K562 (cell line): ENCODE data around the gene TMEM267. TPM values are rescaled to one million over a fixed set of nuclear protein-coding genes. Genes with fewer than 3 reads are reported as not detected.

Source experiments
- DNMT1 ChIP-seq: fragments of 450-650 bp; IDR thresholded peaks from 2 replicates; pipeline ENCODE4 v1.6.1; 2016; ENCODE audit warnings: antibody characterized with exemption, mild to moderate bottlenecking
- EZH2 ChIP-seq: IDR thresholded peaks from 2 replicates; pipeline ENCODE4 v1.6.1; 2012; ENCODE audit warnings: low read depth, mild to moderate bottlenecking, inconsistent platforms, low read length, borderline replicate concordance
- FOSL1 ChIP-seq: fragments of 200-800 bp; sonication (Bioruptor generic); conservative IDR thresholded peaks from 2 replicates; pipeline ENCODE4 v1.6.1; 2016; ENCODE audit warnings: missing genetic modification characterization, missing compliant biosample characterization
- HMG20A ChIP-seq: fragments of 450-650 bp; formaldehyde crosslinking; conservative IDR thresholded peaks from 2 replicates; pipeline ENCODE4 v1.4.0; 2020; ENCODE audit warnings: mild to moderate bottlenecking, mixed read lengths
- HNRNPL ChIP-seq: fragments of 200-400 bp; formaldehyde crosslinking; IDR thresholded peaks from 2 replicates; pipeline ENCODE4 v1.6.1; 2017; ENCODE audit warnings: low read depth, mild to moderate bottlenecking, low read length
- KLF10 ChIP-seq: fragments of 250-450 bp; sonication (Bioruptor Pico); IDR thresholded peaks from 2 replicates; pipeline ENCODE4 v1.6.1; 2021; ENCODE audit warnings: matching md5 sums
- MTA1 ChIP-seq: fragments of 450-650 bp; IDR thresholded peaks from 2 replicates; pipeline ENCODE4 v1.6.1; 2017; ENCODE audit warnings: borderline replicate concordance
- NR1H2 ChIP-seq: sonication (generic); formaldehyde crosslinking; IDR thresholded peaks from 2 replicates; pipeline ENCODE4 v1.4.0; 2020; ENCODE audit warnings: mild to moderate bottlenecking, missing genetic modification reagents
- PHF20 ChIP-seq: fragments of 450-650 bp; IDR thresholded peaks from 2 replicates; pipeline ENCODE4 v1.6.1; 2018; ENCODE audit not compliant: partially characterized antibody
- RFX5 ChIP-seq: IDR thresholded peaks from 2 replicates; pipeline ENCODE4 v1.6.1; 2011; ENCODE audit warnings: low read depth, mild to moderate bottlenecking, improper control_type of control experiment, low read length
- STAT5B ChIP-seq: fragments of 250-450 bp; sonication (Bioruptor Pico); IDR thresholded peaks from 2 replicates; pipeline ENCODE4 v1.8.0; 2021; ENCODE audit warnings: mild to moderate bottlenecking, inconsistent platforms
- SUPT5H ChIP-seq: fragments of 450-650 bp; IDR thresholded peaks from 2 replicates; pipeline ENCODE4 v1.6.1; 2016
- ZKSCAN1 ChIP-seq: fragments of 150-350 bp; IDR thresholded peaks from 2 replicates; pipeline ENCODE4 v1.6.1; 2016; ENCODE audit warnings: low read depth, low read length
- ZNF23 ChIP-seq: fragments of 250-450 bp; sonication (Bioruptor Pico); IDR thresholded peaks from 2 replicates; pipeline ENCODE4 v1.4.0; 2020; ENCODE audit warnings: mild to moderate bottlenecking
- ZNF77 ChIP-seq: fragments of 250-450 bp; sonication (Bioruptor Pico); IDR thresholded peaks from 2 replicates; pipeline ENCODE4 v1.5.0; 2020
- polyA plus RNA-seq, 8 experiments: library from polyadenylated mRNA; depleted of rRNA in 4 of 8; stranded (reverse) in 5 of 8; unstranded in 3 of 8; fragments of >200 nt; fragmentation: Nextera tagmentation in 2 of 8; fragmentation: Illumina TruSeq in 1 of 8; extraction: Ambion mirVana in 2 of 8; extraction: Trizol in 1 of 8; gene quantifications; 2 replicates each; pipeline versions ENCODE4 v1.2.1 to v1.2.3, GENCODE V29; 2011 to 2014; ENCODE audit warnings: inconsistent platforms in 1 of 8, missing spikeins in 1 of 8
- total RNA-seq, 7 experiments: library from RNA; depleted of rRNA in 6 of 7; stranded (reverse); fragments of >200 nt in 6 of 7; fragmentation: Illumina TruSeq in 2 of 7; extraction: Trizol in 2 of 7; gene quantifications; 2 replicates each; pipeline versions ENCODE4 v1.2.1 to v1.2.3, GENCODE V29; 2011 to 2021; ENCODE audit warnings: low replicate concordance in 1 of 7
- TF ChIP-seq, protein P1 (sequence below): fragments of 250-450 bp; sonication (Bioruptor Pico); IDR thresholded peaks from 2 replicates; pipeline ENCODE4 v1.8.0; 2021; ENCODE audit warnings: moderate library complexity, mild to moderate bottlenecking, inconsistent platforms
- TF ChIP-seq, protein P2 (sequence below), 2 experiments: fragments of 450-650 bp; IDR thresholded peaks; 2 replicates each; pipeline ENCODE4 v1.6.1; 2016; ENCODE audit warnings: mild to moderate bottlenecking in 2 of 2, borderline replicate concordance in 1 of 2, low read depth in 1 of 2, moderate library complexity in 1 of 2
- TF ChIP-seq, protein P3 (sequence below): IDR thresholded peaks from 2 replicates; pipeline ENCODE4 v1.6.1; 2011; ENCODE audit not compliant: insufficient read length; ENCODE audit errors: extremely low read depth

The TMEM267 gene
- total and polyA plus RNA-seq, 9 of the 15 experiments (the other 6 are each of a cell fraction or from before 2014, with no cell fraction given), result 8.1 to 61.1 (median 17.8) TPM

DNA sequence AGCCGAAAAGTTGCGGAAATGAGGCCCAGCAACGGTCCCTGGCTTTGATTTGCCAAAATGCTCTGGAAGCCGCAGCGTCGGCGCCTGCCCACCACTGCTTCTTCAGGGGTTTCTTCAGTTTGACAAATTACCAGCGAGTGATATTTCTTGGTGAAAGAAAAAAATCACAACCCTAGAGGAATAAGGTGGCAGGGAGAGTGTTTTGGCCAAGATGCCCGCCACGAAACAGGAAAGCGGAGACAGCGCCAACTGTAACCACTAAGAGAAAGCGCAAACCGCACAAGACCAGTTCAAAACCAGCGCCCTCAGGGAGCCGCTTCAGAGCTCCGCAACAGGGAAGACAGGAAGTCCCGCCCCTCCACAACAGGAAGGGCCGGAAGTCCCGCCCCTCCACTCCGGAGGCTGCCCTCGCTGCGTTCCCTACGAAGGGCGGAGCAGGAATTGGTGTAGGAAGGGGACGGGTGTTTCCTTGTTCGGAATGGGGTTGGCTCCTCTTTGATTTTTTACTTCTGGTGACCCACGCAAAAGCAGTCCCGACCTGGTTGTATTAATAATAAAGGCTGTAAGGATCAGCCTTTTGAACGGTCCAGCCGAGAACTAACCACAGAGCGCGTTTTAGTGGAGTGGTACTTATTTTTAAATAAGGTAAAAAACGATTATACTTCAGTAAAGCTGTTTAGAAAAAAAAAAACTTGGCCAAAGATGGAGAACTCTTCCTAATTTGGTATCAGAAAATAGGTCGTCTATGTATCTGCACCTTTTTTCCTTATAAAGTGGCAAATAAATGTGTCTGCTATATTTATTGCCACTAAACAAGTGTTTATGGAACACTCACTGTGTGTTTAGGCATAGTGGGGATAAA, 31.4 kb upstream of the TMEM267 start, which contains the start of gene C5orf34 (continued):
- TF ChIP-seq, protein P1, sequence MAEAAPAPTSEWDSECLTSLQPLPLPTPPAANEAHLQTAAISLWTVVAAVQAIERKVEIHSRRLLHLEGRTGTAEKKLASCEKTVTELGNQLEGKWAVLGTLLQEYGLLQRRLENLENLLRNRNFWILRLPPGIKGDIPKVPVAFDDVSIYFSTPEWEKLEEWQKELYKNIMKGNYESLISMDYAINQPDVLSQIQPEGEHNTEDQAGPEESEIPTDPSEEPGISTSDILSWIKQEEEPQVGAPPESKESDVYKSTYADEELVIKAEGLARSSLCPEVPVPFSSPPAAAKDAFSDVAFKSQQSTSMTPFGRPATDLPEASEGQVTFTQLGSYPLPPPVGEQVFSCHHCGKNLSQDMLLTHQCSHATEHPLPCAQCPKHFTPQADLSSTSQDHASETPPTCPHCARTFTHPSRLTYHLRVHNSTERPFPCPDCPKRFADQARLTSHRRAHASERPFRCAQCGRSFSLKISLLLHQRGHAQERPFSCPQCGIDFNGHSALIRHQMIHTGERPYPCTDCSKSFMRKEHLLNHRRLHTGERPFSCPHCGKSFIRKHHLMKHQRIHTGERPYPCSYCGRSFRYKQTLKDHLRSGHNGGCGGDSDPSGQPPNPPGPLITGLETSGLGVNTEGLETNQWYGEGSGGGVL (CRISPR knock-in tag), result no peak
- no peak for TF ChIP-seq MTA1
- no peak for TF ChIP-seq ZNF77 (CRISPR knock-in tag)
- TF ChIP-seq RFX5, result no peak
- TF ChIP-seq, protein P2, sequence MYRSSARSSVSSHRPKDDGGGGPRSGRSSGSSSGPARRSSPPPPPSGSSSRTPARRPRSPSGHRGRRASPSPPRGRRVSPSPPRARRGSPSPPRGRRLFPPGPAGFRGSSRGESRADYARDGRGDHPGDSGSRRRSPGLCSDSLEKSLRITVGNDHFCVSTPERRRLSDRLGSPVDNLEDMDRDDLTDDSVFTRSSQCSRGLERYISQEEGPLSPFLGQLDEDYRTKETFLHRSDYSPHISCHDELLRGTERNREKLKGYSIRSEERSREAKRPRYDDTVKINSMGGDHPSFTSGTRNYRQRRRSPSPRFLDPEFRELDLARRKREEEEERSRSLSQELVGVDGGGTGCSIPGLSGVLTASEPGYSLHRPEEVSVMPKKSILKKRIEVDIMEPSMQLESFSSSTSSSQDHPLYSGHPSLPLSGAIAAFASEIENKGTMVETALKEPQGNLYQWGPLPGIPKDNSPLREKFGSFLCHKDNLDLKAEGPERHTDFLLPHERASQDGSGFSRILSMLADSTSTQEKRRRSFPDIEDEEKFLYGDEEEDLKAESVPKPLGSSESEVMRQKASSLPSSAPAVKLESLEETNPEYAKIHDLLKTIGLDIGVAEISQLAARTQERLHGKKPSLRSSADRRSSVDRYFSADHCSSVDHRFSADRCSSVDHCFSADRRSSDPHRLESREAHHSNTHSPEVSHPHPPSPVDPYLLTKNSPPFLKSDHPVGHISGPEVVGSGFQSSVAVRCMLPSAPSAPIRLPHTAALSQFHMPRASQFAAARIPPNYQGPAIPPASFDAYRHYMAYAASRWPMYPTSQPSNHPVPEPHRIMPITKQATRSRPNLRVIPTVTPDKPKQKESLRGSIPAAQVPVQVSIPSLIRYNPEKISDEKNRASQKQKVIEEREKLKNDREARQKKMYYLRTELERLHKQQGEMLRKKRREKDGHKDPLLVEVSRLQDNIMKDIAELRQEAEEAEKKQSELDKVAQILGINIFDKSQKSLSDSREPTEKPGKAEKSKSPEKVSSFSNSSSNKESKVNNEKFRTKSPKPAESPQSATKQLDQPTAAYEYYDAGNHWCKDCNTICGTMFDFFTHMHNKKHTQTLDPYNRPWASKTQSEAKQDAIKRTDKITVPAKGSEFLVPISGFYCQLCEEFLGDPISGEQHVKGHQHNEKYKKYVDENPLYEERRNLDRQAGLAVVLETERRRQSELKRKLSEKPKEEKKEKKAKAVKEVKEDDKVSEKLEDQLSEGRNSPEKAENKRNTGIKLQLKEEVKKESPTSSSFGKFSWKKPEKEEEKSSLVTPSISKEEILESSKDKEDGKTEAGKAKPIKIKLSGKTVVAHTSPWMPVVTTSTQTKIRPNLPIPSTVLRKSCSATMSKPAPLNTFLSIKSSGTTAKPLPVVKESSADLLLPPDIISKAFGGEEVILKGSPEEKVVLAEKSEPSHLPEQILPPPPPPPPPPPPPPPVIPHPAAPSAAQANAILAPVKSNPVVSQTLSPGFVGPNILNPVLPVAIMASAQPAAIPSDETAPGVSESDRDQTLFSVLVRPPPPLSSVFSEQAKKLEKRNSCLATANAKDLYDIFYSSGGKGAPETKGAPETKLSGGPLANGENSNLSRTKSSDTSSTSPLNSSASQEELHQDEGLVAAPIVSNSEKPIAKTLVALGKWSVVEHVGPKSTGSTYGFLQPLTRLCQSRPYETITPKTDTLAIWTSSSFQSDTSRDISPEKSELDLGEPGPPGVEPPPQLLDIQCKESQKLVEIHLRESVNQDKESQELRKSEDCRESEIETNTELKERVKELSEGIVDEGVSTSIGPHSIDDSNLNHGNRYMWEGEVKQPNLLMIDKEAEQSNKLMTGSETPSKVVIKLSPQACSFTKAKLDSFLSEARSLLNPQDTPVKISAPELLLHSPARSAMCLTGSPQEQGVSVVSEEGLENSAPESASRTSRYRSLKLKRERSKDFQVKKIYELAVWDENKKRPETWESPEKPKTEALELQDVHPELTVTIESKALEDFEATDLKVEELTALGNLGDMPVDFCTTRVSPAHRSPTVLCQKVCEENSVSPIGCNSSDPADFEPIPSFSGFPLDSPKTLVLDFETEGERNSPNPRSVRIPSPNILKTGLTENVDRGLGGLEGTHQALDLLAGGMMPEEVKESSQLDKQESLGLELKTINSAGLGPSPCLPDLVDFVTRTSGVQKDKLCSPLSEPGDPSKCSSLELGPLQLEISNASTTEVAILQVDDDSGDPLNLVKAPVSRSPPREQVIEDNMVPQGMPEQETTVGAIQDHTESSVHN (IDR thresholded peaks at IDR 0.05; ENCODE audit: borderline replicate concordance in 1 of 2, low read depth in 1 of 2), result no peak
- TF ChIP-seq PHF20, result peak; percentile 67
- no peak for TF ChIP-seq KLF10 (CRISPR knock-in tag)
- no peak for TF ChIP-seq ZKSCAN1
- no peak for TF ChIP-seq EZH2
- TF ChIP-seq HMG20A (CRISPR knock-in tag), result no peak
- TF ChIP-seq SUPT5H, result peak; percentile 96
- TF ChIP-seq STAT5B, result no peak
- no peak; the same call in 1 of the 2 replicates for TF ChIP-seq NR1H2 (CRISPR knock-in tag)
- TF ChIP-seq, protein P3, sequence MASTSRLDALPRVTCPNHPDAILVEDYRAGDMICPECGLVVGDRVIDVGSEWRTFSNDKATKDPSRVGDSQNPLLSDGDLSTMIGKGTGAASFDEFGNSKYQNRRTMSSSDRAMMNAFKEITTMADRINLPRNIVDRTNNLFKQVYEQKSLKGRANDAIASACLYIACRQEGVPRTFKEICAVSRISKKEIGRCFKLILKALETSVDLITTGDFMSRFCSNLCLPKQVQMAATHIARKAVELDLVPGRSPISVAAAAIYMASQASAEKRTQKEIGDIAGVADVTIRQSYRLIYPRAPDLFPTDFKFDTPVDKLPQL, result no peak
- TF ChIP-seq ZNF23, result no peak
- TF ChIP-seq FOSL1, result no peak; the same call in 1 of the 2 replicates
- TF ChIP-seq HNRNPL, result no peak
- TF ChIP-seq DNMT1, result 0 out of 2 replicates have a peak, but pooled peaks have one; percentile 22
